B cell (primary cell): Measurements from ENCODE around the gene ONECUT1. TPM values are rescaled to one million over a fixed set of nuclear protein-coding genes. Genes with fewer than 3 reads are reported as not detected.

Experiments used
- ATAC-seq: fragments of 200-7000 bp; cut with Tn5 transposase; one replicate; pipeline ENCODE4 v1.10.0; 2021; ENCODE audit warnings: low read depth, mild to moderate bottlenecking, moderate number of reproducible peaks, moderate library complexity
- CTCF ChIA-PET: fragments of 350-600 bp; sonication (Branson Sonifier 250); formaldehyde crosslinking; loops from one replicate; lab custom pipeline; 2021; ENCODE audit warnings: antibody characterized with exemption, inconsistent platforms; lab: Charles Lee
- POLR2A ChIA-PET: fragments of 350-600 bp; sonication (Branson Sonifier 250); formaldehyde crosslinking; loops from one replicate; lab custom pipeline; 2021; ENCODE audit warnings: antibody characterized with exemption; lab: Charles Lee
- DNase-seq: peaks from one replicate; pipeline ENCODE4 v3.0.0; 2013
- H2AFZ ChIP-seq: 2 replicates; pipeline ENCODE4 v1.6.1; 2012; ENCODE audit warnings: mild to moderate bottlenecking, low read depth, low read length; ENCODE audit not compliant: insufficient read depth, poor library complexity, severe bottlenecking
- H3K27ac ChIP-seq, 2 donors: 1 replicate in 1 of 2; 2 replicates in 1 of 2; pipeline ENCODE4 v1.5.1; 2012 to 2013; ENCODE audit warnings: low read length in 2 of 2, mild to moderate bottlenecking in 2 of 2, moderate library complexity in 1 of 2
- H3K27me3 ChIP-seq, 4 experiments: fragments of 200-600 bp in 1 of 4; sonication (generic) in 1 of 4; replicated peaks in 1 of 4; 1 replicate in 2 of 4; 2 replicates in 2 of 4; pipeline versions ENCODE4 v1.6.1 to v1.7.0; 2013 to 2016; ENCODE audit warnings: low read length in 3 of 4, mild to moderate bottlenecking in 2 of 4, mixed read lengths in 1 of 4, moderate library complexity in 1 of 4; ENCODE audit not compliant: insufficient read depth in 4 of 4, control insufficient read depth in 3 of 4; ENCODE audit errors: control extremely low read depth in 1 of 4
- H3K36me3 ChIP-seq, 2 experiments: replicated peaks in 1 of 2; 1 replicate in 1 of 2; 2 replicates in 1 of 2; pipeline versions ENCODE4 v1.6.1 to v1.7.1; 2013; ENCODE audit warnings: low read length in 1 of 2; ENCODE audit not compliant: insufficient read depth in 2 of 2, control insufficient read depth in 1 of 2; ENCODE audit errors: control extremely low read depth in 1 of 2, extremely low read depth in 1 of 2
- H3K4me1 ChIP-seq, 2 donors: fragments of 200-600 bp in 1 of 2; sonication (generic) in 1 of 2; 1 replicate in 1 of 2; 2 replicates in 1 of 2; pipeline versions ENCODE4 v1.5.1 to v1.6.1; 2013 to 2017; ENCODE audit warnings: low read length in 2 of 2; ENCODE audit not compliant: control insufficient read depth in 2 of 2, insufficient read depth in 2 of 2
- H3K4me2 ChIP-seq: replicated peaks from 2 replicates; pipeline ENCODE3; 2012; ENCODE audit warnings: mild to moderate bottlenecking, low read depth, low read length; ENCODE audit not compliant: poor library complexity, severe bottlenecking
- H3K4me3 ChIP-seq, 5 experiments: fragments of 200-600 bp in 1 of 5; sonication (generic) in 1 of 5; 1 replicate in 3 of 5; 2 replicates in 2 of 5; pipeline versions ENCODE4 v1.5.1 to v1.7.0; 2011 to 2016; ENCODE audit warnings: low read length in 4 of 5, mild to moderate bottlenecking in 4 of 5, low read depth in 2 of 5, control low read depth in 1 of 5, moderate library complexity in 1 of 5; ENCODE audit not compliant: insufficient read depth in 1 of 5; ENCODE audit errors: control extremely low read depth in 1 of 5, extremely low read depth in 1 of 5
- H3K79me2 ChIP-seq: fragments of 200-600 bp; sonication (generic); one replicate; pipeline ENCODE4 v1.6.0; 2016; ENCODE audit warnings: low read length; ENCODE audit not compliant: control insufficient read depth, insufficient read depth
- H3K9ac ChIP-seq: fragments of 200-600 bp; sonication (generic); 2 replicates; pipeline ENCODE4 v1.6.1; 2017; ENCODE audit warnings: mild to moderate bottlenecking, low read length, moderate library complexity
- H3K9me3 ChIP-seq, 3 donors: one replicate each; pipeline versions ENCODE4 v1.6.1 to v1.7.1; 2013; ENCODE audit warnings: low read length in 2 of 3; ENCODE audit not compliant: control insufficient read depth in 2 of 3, insufficient read depth in 1 of 3; ENCODE audit errors: control extremely low read depth in 1 of 3
- H4K20me1 ChIP-seq: 2 replicates; pipeline ENCODE4 v1.6.0; 2012; ENCODE audit warnings: mild to moderate bottlenecking, low read length; ENCODE audit not compliant: insufficient read depth, control insufficient read depth, poor library complexity, severe bottlenecking
- H3K27ac Mint-ChIP-seq: one replicate; pipeline ENCODE4 v1.8.0; 2021; ENCODE audit warnings: mixed read lengths
- H3K27me3 Mint-ChIP-seq: one replicate; pipeline ENCODE4 v1.8.0; 2021; ENCODE audit warnings: mixed read lengths
- H3K4me1 Mint-ChIP-seq: one replicate; pipeline ENCODE4 v1.8.0; 2021; ENCODE audit warnings: mixed read lengths
- H3K4me3 Mint-ChIP-seq: one replicate; pipeline ENCODE4 v1.8.0; 2021; ENCODE audit warnings: mixed read lengths
- H3K9me3 Mint-ChIP-seq: one replicate; pipeline ENCODE4 v1.8.0; 2022; ENCODE audit warnings: mixed read lengths; ENCODE audit not compliant: insufficient read depth
- CTCF ChIP-seq: fragments of 200-600 bp; IDR thresholded peaks from one replicate; pipeline ENCODE4 v1.8.0; 2022; ENCODE audit warnings: antibody characterized with exemption, mild to moderate bottlenecking
- EZH2 ChIP-seq: IDR thresholded peaks from 2 replicates; pipeline ENCODE4 v1.6.1; 2012; ENCODE audit warnings: borderline replicate concordance, low read depth, mild to moderate bottlenecking, moderate library complexity, low read length; ENCODE audit not compliant: insufficient read depth, poor library complexity, severe bottlenecking
- WGBS: methylation state at CpG from one replicate; pipeline ENCODE4 v1.1.5; 2013; ENCODE audit warnings: missing lambda C conversion rate; ENCODE audit not compliant: insufficient coverage; 5-methylcytosine and 5-hydroxymethylcytosine counted together
- intact Hi-C: fragments of 100-400 bp; cut with micrococcal nuclease; formaldehyde crosslinking; loops from one replicate; pipeline ENCODE4 v1.10.0; 2022
- polyA plus RNA-seq: library from polyadenylated mRNA; depleted of rRNA; stranded (reverse); fragments of >200 nt; gene quantifications from 2 replicates; pipeline ENCODE4 v1.2.3, GENCODE V29; 2012
- total RNA-seq, 2 donors: library from RNA; stranded (reverse); fragments of 120-200 nt in 1 of 2; gene quantifications; 1 replicate in 1 of 2; 2 replicates in 1 of 2; pipeline versions ENCODE4 v1.2.3 to v1.2.4, GENCODE V29; 2013 to 2022

The ONECUT1 gene
- total and polyA plus RNA-seq, 2 donors (not counting 1 experiment from before 2014, with no cell fraction given): not detected

- intact Hi-C loops: no loop called here
- peaks cover 28 to 54% of the 10 kb centered on the region in 2 donors for H3K4me1 ChIP-seq
- WGBS: 25% methylated on average over 6 of the region's 9 CpGs
- Mint-ChIP-seq H3K27me3 (peaks cover 79% of the 10 kb centered on the region), H3K4me1 (peaks cover 19% of the 10 kb centered on the region), H3K4me3 (no peak overlapping the region), H3K27ac (peak overlapping the region; percentile 59), H3K9me3 (no peaks in the 10 kb centered on the region)
- no peaks in the 10 kb centered on the region for H4K20me1 ChIP-seq
- H2AFZ ChIP-seq: no peak overlapping the region
- H3K27ac ChIP-seq: no peak overlapping the region
- peak; percentile 17 for DNase-seq
- TF ChIP-seq CTCF (peak; percentile 9), EZH2 (peak; percentile 4)
- no peak overlapping the region for H3K4me3 ChIP-seq
- H3K9me3 ChIP-seq: peaks cover 2 to 79% (median 34%) of the 10 kb centered on the region in 3 donors
- no peaks in the 10 kb centered on the region for H3K79me2 ChIP-seq
- ChIA-PET CTCF (interaction anchor here (0.9 kb wide), 1 partner anchor 18 kb away, joined by 3 read pairs; no protein-coding TSS in a partner anchor), POLR2A (interaction anchor here (0.7 kb wide), 1 partner anchor 61 kb away, joined by 3 read pairs; no protein-coding TSS in a partner anchor)
- H3K36me3 ChIP-seq: no peaks in the 10 kb centered on the region
- no peak for ATAC-seq
- no peak overlapping the region for H3K9ac ChIP-seq
- H3K27me3 ChIP-seq: peaks cover 2 to 100% (median 90%) of the 10 kb centered on the region in 4 experiments
- no peak overlapping the region for H3K4me2 ChIP-seq
These were observed 9.1 kb upstream of the ONECUT1 start for GRCh38 chr15:52799145-52799811.

- H3K27ac Mint-ChIP-seq: peak overlapping the region; percentile 59
These were observed 8.5 kb upstream of the ONECUT1 start for GRCh38 chr15:52798529-52799101.

More at GRCh38 chr15:52798529-52799101, 8.5 kb upstream of the ONECUT1 start:
- Histone ChIP-seq H3K27ac (no peak overlapping the region), H3K4me3 (no peak overlapping the region), H3K9ac (no peak overlapping the region), H3K4me2 (no peak overlapping the region), H3K27me3 (peaks cover 2 to 100% (median 94%) of the 10 kb centered on the region in 4 experiments), H4K20me1 (no peaks in the 10 kb centered on the region), H3K36me3 (no peaks in the 10 kb centered on the region), H3K4me1 (peaks cover 21 to 49% of the 10 kb centered on the region in 2 donors), H3K9me3 (peaks cover 2 to 78% (median 41%) of the 10 kb centered on the region in 3 donors), H3K79me2 (no peaks in the 10 kb centered on the region), H2AFZ (no peak overlapping the region)
- ChIA-PET POLR2A (interaction anchor here (0.7 kb wide), 1 partner anchor 62 kb away, joined by 3 read pairs; no protein-coding TSS in a partner anchor), CTCF (interaction anchor here (0.9 kb wide), 1 partner anchor 17 kb away, joined by 3 read pairs; no protein-coding TSS in a partner anchor)
- no peak for ATAC-seq
- no peak for DNase-seq
- TF ChIP-seq CTCF (no peak), EZH2 (no peak)
- WGBS: 10% methylated on average over 20 of the region's 28 CpGs
- Mint-ChIP-seq H3K4me3 (no peak overlapping the region), H3K4me1 (peaks cover 14% of the 10 kb centered on the region), H3K9me3 (no peaks in the 10 kb centered on the region), H3K27me3 (peaks cover 82% of the 10 kb centered on the region)
- intact Hi-C loops: no loop called here
